TTC549 (cell line): ENCODE data around the gene MAK.
"Not testable (repeated sequence)": the region's sequence is repeated elsewhere in the genome, so short reads cannot be mapped to it uniquely, and the experiment has no call there.

ENCODE experiments used
- FAIRE-seq: peaks from 2 replicates; lab custom pipeline; 2012; peaks lifted over from hg19 to GRCh38; lab: Jason Lieb, UNC

Gene MAK, protein sequence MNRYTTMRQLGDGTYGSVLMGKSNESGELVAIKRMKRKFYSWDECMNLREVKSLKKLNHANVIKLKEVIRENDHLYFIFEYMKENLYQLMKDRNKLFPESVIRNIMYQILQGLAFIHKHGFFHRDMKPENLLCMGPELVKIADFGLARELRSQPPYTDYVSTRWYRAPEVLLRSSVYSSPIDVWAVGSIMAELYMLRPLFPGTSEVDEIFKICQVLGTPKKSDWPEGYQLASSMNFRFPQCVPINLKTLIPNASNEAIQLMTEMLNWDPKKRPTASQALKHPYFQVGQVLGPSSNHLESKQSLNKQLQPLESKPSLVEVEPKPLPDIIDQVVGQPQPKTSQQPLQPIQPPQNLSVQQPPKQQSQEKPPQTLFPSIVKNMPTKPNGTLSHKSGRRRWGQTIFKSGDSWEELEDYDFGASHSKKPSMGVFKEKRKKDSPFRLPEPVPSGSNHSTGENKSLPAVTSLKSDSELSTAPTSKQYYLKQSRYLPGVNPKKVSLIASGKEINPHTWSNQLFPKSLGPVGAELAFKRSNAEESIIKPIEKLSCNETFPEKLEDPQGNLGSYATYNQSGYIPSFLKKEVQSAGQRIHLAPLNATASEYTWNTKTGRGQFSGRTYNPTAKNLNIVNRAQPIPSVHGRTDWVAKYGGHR

DNA sequence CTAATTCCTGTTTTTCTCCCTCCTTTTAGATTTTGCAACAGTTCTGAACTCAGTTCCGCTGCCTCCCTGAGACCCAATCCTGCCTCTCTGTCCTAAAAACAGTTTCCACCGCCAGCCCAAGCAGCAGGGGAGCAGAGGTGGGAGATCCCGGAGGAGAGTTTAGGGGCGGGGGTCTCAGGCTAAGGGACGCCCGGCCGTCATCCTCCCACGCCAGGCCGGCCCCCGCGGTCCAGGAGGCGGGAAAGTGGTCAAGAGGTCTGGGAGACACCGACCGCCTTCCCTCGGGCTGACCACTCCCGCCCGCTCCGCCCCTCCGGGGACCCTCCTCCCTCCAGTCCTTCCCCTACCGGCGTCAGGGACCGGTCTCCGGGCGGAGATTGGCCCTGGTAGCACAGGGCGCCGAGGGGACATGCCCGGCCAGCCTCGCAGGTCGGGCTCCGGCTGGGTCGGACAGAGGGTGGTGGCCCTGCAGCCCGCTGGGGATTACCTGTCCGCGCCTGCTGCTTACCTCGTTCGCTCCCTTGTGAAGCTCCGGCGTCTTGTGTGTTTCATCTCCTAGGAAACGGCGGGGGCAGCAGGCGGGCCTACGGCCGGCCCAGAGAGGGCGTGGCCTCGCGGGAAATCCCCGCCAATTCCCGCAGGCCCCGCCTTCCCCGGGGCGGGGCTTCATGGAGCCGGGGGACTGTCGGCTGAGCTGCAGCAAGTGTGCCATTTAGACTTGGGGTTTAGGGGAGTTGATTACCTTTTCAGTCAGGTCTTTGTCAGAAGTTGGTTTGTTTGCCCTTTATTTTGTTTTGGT, at the start of gene MAK:
TSS of gene MAK (minus strand) at position 545 of the 799 bp plus-strand sequence. CDS start 7,891 bp downstream, outside the sequence.
- no peak for FAIRE-seq

DNA sequence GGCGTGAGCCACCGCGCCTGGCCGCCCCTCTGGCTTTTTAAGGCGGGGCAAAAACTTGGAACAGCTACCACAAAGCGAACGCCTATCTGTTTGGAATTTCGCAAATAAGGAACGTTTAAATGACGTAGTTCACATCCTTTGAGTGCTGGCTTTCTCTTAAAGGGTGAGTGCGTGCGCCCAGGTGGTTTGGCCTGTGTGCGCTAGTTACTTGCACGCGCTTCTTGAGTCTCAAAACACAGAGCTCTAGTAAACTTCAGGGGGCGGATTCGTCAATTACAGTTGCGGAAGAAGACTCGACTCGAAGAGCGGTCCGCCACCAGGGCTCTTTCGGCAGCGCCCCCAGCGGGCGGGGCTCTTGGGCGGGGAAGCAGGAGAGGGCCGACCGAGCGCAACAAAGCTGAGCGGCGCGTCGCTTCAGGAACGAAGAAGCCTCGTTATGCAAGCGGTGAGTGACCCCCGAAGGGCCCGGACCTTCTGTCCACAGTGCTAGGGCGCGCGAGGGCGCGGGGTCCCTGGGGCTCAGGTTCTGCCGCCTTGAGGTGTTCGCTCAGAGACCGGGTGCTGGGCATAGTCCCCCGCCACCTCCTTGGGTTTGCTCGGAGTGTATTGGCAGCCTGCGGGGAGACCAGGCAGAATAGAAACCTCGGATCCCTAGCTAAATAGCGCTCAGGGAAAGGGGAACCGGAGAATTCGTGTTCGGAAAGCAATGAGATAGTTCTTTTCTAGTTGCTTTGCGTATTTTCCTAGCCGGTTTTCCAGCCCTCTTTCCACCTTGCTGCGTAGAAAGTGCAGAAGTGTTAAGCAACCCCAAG, 48.6 kb upstream of the MAK start, which contains the start of gene SYCP2L:
TSS of gene SYCP2L (plus strand) at position 362 of the 812 bp plus-strand sequence. CDS start at position 437, 75 bp downstream.
- FAIRE-seq, result no peak

DNA sequence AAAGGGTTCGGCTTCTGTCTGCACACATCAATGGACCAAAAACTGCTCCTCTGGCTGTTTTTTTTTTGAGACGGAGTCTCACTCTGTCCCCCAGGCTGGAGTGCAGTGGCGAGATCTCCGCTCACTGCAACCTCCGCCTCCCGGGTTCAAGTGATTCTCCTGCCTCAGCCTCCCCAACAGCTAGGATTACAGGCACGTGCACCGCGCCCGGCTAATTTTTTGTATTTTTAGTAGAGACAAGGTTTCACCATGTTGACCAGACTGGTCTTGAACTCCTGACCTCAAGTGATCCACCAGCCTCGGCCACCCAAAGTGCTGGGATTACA, 48.0 kb upstream of the MAK start:
- FAIRE-seq, result not testable (repeated sequence)

DNA sequence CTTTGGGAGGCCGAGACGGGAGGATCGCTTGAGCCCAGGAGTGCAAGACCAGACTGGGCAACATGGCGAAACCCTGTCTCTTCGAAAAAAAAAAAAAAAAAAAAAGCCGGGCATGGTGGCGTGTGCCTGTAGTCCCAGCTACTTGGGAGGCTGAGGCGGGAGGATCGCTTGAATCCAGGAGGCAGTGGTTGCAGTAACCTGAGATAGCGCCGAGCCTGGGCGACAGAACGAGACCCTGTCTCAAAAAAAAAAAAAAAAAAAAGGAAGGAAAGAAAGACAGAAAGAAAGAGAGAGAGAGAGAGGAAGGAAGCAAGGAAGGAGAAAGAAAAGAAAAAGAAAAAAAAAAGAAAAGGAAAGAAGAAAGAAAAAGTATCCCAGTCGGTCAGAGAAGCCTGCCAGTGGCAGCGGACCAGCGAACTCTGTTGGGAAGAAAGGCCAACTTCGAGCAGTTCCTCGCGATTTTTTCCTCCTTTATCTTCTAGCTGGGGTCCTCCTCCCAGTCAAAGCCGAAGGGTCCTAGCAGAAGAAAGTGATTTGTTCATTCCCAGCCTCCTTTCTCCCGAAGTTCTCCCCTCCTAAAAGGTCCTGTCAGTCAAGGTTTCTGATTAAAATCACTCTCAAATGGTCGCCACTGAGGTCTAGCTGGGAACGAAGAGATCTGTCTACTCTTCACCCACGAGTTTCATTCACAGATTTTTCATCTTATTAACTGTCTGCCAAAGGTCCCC, 46.1 kb upstream of the MAK start:
- FAIRE-seq, result no peak

DNA sequence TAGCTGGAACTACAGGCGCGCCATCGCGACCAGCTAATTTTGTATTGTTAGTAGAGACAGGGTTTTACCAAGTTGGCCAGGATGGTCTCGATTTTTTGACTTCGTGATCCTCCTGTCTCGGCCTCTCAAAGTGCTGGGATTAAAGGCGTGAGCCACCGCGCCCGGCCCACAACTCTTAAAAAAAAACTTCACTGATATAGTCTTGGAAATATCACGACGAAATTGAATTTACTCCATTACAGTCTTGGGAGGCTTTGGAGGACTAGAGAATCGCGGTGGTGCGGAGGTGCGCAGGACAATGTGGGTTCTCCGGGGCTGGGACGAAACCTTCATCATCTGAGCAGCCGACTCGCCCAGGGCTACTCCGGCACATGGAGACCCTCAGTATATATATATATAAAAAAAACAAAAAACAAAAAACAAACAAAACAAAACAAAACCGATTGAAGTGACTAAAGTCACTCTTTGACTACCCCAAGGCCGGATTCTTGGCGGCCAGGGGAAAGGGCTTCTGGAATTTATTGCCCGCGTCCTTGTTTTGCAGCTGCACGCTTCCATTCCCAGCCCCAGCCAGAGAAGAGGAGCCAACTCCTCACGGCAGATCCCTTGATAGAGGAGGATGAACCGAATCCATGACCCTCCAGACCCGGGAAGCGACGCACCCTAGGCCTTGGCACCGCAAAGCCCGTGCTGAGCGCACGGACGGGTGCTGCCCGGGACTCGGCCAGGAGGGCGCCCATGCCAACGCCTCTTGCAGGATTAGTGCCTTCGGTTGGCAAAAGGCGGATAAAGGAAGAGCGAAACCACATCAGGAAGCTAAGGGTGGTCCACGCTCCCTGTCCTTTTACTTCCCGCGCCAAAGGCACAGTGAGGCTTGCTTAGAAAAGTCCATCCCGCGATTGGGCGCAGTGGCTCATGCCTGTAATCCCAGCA, 45.2 kb upstream of the MAK start:
- FAIRE-seq, result no peak

DNA sequence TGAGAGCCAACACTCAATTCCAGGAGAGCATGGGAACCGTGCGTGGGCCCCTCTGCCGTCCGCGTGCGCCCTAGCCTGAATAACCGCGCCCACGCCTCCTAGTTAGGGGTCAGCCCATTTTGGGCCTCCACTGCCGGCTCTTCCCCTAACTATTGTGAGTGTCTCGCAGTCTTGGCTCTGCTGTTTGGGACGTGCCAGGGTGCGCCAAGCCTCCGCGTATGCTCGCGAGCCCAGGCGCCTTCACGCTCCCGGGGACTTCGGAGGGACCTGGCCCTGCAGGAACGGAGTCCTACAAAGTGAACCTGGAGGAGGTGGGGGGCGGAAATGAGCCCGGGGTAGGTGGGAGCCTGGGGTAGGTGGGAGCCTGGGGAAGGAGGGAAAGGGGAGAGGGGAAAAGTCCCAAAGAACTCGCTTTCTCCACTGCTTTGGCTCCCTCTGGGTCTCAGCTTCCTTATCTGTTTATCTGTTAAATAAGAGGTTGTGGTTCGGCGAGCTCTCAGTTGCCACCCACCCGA, 44.4 kb upstream of the MAK start:
- FAIRE-seq, result no peak

DNA sequence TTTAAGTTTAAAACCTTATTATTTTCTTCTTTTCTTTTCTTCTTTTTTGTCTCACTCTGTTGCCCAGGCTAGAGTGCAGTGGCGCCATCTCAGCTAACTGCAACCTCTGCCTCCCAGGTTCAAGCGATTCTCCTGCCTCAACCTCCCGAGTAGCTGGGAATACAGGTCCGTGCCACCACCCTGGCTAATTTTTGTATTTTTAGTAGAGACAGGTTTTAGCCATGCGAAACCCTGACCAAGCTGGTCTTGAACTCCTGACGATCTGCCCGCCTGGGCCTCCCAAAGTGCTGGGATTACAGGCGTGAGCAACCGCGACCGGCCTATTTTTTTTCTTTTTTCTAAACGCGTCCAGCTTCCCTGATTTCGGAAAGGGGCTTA, 43.9 kb upstream of the MAK start:
- FAIRE-seq, result not testable (repeated sequence)

DNA sequence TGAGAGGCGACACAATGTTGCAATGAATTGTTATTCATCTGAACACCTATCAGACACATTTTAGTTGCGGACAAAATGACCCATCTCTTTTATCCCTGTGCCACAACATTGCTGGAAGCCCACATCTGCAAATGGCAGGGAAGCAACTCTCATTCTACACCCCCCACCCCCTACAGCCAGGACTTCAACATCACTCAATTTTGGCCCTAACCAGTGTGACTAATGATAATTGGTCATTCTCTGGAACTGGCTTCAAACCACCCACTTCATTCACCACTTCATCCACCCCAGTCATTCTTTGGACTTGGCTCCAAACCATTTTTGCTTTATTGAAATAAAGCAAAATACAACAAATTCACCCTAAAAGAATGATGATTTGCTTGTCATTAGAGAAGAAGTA, 42.0 kb upstream of the MAK start:
- no peak for FAIRE-seq

DNA sequence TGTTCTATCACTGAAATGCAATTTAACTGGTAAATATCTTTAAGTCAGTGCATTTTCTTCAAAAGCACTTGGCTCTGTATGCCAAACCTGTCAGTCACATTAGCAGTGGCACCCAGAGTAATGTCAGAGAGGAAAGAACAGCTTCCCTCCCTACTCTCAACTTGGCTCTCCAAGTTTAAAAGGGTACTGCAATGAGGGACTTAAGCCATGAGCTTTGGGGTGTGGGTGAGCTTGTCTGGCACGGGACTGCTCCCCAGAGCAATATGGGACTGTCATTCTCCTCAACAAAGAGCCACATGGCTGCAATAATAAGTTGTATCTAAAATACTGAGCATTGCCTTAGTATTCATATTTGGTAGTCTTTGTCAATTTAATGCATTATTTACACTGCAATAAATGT, 39.5 kb upstream of the MAK start:
- FAIRE-seq, result no peak

DNA sequence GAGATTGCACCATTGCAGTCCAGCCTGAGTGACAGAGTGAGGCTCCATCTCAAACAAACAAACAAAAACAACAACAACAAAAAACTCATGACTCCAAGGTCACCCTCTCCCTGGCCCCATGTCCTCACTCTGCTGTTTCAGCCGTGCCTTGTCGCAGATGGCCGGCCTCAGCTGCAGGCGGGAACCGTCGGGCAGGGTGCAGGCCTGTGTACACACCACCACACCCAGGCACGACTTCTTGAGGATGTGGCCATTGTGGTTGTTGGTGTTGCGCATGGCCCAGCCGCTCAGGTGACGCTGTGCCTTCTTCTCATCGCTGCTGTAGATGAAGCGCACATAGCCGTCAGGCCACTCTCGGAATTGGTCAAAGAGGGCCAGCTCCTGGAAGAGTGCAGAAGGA, 38.7 kb upstream of the MAK start:
- no peak for FAIRE-seq

DNA sequence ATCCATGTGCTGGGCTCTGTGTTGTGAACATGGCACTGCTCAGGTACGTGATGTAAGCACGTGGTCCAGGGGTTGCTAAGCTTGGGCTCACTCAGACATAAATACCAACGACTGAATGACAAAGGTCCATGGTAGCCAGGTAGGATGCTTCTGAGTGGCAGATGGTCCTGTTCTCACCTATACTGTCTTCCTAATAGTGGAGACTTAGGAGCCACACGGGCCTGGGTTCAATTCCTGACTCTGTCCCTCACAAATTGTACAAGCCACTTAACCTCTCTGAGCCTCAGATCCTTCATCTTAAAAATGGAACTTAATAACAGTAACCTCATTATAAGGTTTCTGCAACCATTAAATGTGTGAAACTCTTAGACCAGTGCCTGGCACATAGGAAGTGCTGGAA, 36.7 kb upstream of the MAK start:
- FAIRE-seq, result no peak

DNA sequence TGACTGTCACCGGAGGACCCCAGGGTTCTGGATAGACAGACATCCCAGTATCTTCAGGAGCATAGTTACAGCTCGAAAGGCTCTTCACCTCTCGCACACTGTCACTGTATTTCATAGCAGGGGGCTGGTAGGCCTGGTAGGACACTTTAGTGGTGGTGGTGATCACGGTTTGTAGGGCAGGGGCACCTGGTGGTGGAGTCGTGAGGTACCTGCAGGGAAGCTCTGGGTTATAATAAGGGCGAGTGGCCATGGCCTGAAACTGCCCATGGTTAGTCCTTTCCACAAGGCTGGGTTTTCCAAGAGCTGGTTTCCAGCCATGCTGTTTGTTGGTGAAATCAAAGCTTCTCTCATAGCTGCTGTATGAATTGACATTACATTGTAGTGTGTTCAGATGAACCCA, 35.9 kb upstream of the MAK start:
- no peak for FAIRE-seq

DNA sequence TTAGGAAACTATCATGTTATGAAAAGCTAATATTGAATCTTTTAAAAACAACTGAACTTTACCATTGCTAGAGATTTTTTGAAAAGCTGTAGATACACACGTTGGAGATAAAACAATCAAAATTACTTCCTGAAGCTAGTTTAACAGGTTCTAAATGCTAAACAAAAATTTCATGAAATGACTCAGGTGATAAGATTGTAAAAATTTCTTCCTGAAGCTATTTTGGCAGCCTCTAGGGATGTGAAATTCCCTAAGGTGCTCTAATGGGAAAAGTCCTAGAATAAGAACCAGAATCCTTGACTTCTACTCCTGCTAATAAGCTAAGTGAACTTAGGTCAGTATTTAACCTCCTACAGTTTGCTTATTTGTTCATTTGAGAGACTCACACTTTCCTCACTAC, 35.0 kb upstream of the MAK start:
- FAIRE-seq, result no peak

DNA sequence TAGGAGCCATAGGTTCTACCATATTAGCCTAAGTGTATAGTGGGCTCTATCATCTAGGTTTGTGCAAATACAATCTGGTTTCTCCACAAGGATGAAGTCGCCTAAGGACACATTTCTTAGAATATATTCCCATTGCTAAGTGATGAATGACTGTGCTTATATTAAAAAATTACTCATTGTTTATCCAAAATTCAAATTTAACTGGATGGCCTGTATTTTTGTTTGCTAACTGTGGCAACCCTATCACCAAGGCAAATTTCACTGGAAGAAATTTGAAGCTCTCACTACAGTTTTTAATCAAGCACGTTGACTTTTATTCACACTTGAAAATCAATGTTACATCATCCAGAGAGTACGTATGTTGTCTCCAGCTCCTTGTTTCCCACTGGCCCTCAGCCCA, 29.6 kb upstream of the MAK start:
- FAIRE-seq, result no peak

DNA sequence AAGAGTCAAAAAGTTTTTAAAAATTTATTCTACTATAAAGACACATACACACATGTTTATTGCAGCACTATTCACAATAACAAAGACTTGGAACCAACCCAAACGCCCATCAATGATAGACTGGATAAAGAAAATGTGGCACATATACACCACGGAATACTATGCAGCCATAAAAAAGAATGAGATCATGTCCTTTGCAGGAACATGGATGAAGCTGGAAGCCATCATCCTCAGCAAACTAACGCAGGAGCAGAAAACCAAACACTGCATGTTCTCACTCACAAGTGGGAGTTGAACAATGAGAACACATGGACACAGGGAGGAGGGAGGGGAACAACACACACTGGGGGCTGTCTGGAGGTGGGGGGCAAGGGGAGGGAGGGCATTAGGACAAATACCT, 28.4 kb upstream of the MAK start:
- FAIRE-seq, result not testable (repeated sequence)

DNA sequence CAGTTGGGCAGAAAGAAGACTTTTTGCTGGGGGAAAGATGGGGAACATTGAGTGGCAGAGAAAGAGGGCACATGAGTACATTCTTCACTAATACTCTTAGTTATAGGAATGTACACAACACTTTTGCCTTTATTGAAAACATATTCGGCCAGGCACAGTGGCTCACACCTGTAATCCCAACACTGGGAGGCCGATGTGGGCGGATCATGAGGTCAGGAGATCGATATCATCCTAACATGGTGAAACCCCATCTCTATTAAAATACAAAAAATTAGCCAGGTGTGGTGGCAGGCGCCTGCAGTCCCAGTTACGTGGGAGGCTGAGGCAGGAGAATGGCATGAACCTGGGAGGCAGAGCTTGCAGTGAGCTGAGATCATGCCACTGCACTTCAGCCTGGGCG, 24.7 kb upstream of the MAK start:
- not testable (repeated sequence) for FAIRE-seq

DNA sequence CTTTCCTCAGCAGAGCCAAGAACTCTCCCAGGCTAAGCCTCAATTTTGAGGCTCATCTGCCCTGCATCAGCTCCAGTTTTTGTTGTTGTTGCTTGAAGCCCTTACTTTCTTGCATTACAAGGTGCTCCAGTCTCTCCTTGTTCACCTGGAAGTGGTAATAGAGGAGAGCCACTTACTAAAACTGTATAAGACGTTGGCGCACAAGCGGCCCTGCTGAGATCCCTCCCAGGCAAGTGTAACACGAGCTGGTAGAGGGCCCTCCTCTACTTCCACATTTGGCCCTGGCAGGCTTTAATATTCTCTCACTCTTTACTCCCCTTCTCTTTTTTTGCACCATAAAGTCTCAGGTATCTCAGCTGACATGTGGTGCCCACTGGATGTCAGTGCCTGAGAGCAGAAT, 24.0 kb upstream of the MAK start:
- FAIRE-seq, result no peak

DNA sequence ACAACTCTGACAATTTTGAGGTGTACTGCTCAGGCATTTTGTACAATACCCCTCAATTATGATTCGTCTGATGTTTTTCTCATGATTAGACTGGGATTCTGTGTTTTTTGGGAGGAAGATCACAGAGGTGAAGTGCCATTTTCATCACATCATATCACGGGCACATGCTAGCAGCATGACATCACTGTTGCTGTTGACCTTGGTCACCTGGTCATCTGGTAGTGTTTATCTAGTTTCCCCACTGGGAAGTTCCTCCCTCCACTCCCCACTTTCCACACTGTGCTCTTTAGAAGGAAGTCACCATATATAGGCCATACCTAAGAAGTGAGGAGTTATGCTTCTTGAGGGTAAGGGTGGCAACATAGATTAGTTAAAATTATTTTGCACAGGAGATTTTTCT, 22.7 kb upstream of the MAK start:
- FAIRE-seq, result no peak

DNA sequence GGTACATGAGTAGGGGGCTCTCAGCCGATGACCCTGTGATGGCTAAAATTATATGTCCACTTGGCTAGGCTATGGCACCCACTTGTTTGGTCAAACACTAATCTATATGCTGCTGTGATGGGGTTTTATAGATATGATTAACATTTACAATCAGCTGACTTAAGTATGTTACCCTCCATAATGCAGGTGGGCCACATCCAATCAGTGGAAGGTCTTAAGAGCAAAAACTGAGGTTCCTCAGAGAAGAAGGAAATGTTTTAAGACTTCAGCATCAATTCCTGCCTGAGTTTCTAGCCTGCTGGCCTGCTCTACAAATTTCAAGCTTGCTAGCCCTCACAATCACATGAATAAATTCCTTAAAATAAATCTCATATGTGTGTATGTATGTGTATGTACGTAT, 18.9 kb upstream of the MAK start:
- no peak for FAIRE-seq

DNA sequence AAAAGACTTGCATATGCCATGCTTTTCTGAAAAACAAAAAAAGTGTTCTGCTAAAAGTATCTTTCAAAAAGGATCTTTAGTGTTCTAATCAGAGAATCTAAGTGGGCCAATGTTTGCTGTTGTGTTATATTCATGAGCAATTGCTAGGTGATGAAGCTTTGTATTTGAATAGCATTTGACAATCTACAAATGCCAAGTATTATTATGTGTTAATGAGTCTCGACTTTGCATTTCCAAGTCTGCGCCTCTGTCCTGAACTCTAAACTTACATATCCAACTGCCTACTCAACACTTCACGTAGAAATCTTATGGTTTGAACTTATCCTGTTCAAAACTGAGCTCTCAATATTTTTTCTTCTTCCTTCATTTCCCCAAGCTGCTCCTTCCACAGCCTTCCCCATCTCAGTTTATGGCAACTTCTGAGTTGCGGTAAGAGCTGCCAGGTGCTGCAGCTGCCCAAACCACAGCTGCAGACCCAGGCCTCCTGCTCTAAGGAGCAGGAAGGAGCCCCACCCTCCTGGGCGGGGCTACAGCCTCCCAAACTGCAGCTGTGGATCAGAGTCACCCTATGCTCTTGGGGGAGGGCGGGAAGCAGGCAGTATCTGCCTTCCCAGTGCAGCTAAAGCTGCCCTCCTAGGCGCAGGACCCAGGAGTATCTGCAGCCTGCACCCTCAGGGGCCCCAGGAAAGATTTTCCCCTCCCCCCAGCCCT, 16.7 kb upstream of the MAK start:
- FAIRE-seq, result no peak
